ENCODE results near the gene CCT8L2. TPM values are rescaled to one million over a fixed set of nuclear protein-coding genes. Genes with fewer than 3 reads are reported as not detected.
A peak's percentile ranks its signal among the peaks of the same experiment; 100 is the strongest.
"Not testable (repeated sequence)": the region's sequence is repeated elsewhere in the genome, so short reads cannot be mapped to it uniquely, and the experiment has no call there.

CCT8L2 gene
- total RNA-seq, 5 donors from 2014 or later (not counting 1 experiment from before 2014, with no cell fraction given): not detected

GRCh38 chr22:16603448-16603768 is 10.8 kb upstream of the CCT8L2 start:
- H3K4me1 Mint-ChIP-seq: peaks cover 7 to 22% (median 17%) of the 10 kb centered on the region in 3 donors
- ChIA-PET CTCF (no interaction called here), POLR2A (no interaction called here)
- no peaks in the 10 kb centered on the region for H3K9me3 Mint-ChIP-seq
- Histone ChIP-seq H3K9me3 (no peaks in the 10 kb centered on the region), H3K27ac (ENCODE audit: low read length) (no peak overlapping the region), H3K4me3 (ENCODE audit: control insufficient read depth in 1 of 2, extremely low read depth in 1 of 2, low read length in 1 of 2) (no peak overlapping the region), H3K4me1 (ENCODE audit: control insufficient read depth in 1 of 2, extremely low read depth in 1 of 2, insufficient read depth in 2 of 2, low read length in 2 of 2) (peaks cover 0 to 6% of the 10 kb centered on the region in 2 experiments), H3K36me3 (ENCODE audit: control insufficient read depth in 2 of 2, extremely low read depth in 1 of 2, insufficient read depth in 1 of 2, low read length in 1 of 2) (no peaks in the 10 kb centered on the region), H3K27me3 (replicated peaks in 1 of 2; ENCODE audit: control insufficient read depth in 2 of 2, extremely low read depth in 1 of 2, insufficient read depth in 2 of 2, low read length in 1 of 2) (peaks cover 0 to 19% of the 10 kb centered on the region in 2 experiments)
- H3K36me3 Mint-ChIP-seq: no peaks in the 10 kb centered on the region
- WGBS (ENCODE audit: insufficient coverage): no CpG with 5 or more reads among the region's 6 CpGs
- peak overlapping the region; percentile 41 to 73 (median 70) for H3K4me3 Mint-ChIP-seq
- ATAC-seq (replicated peaks in 1 of 4): peak in 1 of 4 experiments; percentile 18
- peaks cover 28 to 52% of the 10 kb centered on the region in 2 donors for H3K27me3 Mint-ChIP-seq
- peak in 1 of 35 experiments; percentile 1 for DNase-seq
- peak overlapping the region in 1 of 2 donors; percentile 85 for H3K27ac Mint-ChIP-seq

DNA sequence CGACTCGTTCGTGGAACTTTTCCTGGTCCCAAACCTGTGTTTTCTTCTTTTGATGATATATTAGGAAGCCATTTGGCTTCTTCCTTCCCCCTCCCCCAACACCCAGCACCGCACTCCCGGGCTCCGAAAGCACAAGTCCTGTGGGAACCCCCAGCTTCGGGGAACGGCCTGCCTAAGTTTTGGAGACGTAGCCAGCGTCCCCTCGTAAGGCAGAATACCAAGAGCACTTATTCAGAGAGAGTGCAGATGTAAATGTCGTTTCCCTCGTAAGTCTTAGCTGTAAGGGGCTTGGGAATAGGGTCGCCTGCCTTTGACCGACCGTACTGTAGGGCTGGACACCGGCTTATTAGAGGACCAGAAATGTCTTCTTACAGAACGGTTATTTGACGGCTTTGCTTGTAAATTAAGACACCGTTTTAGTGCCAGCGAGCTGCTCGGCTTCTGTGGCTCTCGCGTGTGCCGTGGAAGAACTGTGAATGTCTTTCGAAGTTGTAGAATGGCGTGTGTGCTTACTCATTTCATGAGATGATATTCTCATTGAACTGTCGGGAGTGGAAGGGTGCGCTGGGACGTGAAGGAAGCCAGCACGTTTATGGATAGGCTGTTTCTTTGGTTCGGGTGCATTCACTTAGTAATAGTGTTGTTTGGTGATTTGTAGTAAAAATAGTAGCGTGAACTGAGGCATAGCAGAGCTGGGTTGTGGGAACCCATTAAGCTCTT is 10.3 kb upstream of the CCT8L2 start:
- H3K9me3 Mint-ChIP-seq; POLR2A ChIA-PET; CTCF ChIA-PET; H3K27ac ChIP-seq (ENCODE audit: low read length); H3K9me3 ChIP-seq; H3K36me3 Mint-ChIP-seq; H3K36me3 ChIP-seq (ENCODE audit: control insufficient read depth in 2 of 2, extremely low read depth in 1 of 2, insufficient read depth in 1 of 2, low read length in 1 of 2); H3K4me1 ChIP-seq (ENCODE audit: control insufficient read depth in 1 of 2, extremely low read depth in 1 of 2, insufficient read depth in 2 of 2, low read length in 2 of 2): not testable (repeated sequence)
- Mint-ChIP-seq H3K27me3 (peaks cover 28 to 50% of the 10 kb centered on the region in 2 donors), H3K4me1 (peaks cover 7 to 22% (median 17%) of the 10 kb centered on the region in 3 donors), H3K4me3 (peak overlapping the region; percentile 41 to 73 (median 70)), H3K27ac (peak overlapping the region; percentile 32 to 85)
- Histone ChIP-seq H3K27me3 (replicated peaks in 1 of 2; ENCODE audit: control insufficient read depth in 2 of 2, extremely low read depth in 1 of 2, insufficient read depth in 2 of 2, low read length in 1 of 2) (peaks cover 0 to 19% of the 10 kb centered on the region in 2 experiments), H3K4me3 (ENCODE audit: control insufficient read depth in 1 of 2, extremely low read depth in 1 of 2, low read length in 1 of 2) (peak overlapping the region in 1 of 2 donors; percentile 57)
- DNase-seq (peak in 5 of 35 experiments; percentile 1 to 28 (median 15)), ATAC-seq (replicated peaks in 1 of 4) (peak in 1 of 4 experiments; percentile 30)
- WGBS (ENCODE audit: insufficient coverage): 6% methylated on average over 27 of the region's 33 CpGs

DNA sequence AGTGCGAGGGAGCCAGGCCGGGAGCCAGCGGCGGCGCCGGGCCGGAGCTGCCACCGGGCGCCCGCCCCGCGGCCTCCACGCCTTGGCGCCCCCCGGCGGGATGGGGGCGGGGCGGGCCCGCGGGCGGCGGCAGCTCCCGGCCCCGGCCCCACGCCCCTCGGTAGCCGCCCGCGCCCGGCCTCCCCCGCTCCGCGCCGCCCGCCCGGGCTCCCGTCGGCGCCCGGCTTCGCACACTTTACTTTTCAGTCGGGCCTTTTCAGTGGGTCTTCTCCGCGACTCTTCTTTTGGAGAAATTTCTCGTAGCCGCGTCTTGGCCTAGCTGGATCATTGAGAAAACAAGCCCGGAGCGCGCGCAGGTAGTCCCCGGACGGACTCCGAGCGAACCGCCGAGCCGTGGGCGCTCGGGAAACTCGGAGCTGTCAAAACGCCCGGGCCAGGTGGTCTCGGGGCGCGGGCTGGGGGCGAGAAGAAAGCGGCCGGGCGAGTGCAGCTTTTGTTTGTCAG is 9.7 kb upstream of the CCT8L2 start:
- H3K9me3 Mint-ChIP-seq; H3K36me3 Mint-ChIP-seq; CTCF ChIA-PET; H3K27ac ChIP-seq (ENCODE audit: low read length); H3K4me1 ChIP-seq (ENCODE audit: control insufficient read depth in 1 of 2, extremely low read depth in 1 of 2, insufficient read depth in 2 of 2, low read length in 2 of 2); H3K9me3 ChIP-seq; H3K36me3 ChIP-seq (ENCODE audit: control insufficient read depth in 2 of 2, extremely low read depth in 1 of 2, insufficient read depth in 1 of 2, low read length in 1 of 2); POLR2A ChIA-PET: not testable (repeated sequence)
- peak in 2 of 4 experiments; percentile 15 to 31 for ATAC-seq (replicated peaks in 1 of 4)
- 4% methylated on average over 63 of the region's 70 CpGs for WGBS (ENCODE audit: insufficient coverage)
- peaks cover 0 to 16% of the 10 kb centered on the region in 2 experiments for H3K27me3 ChIP-seq (replicated peaks in 1 of 2; ENCODE audit: control insufficient read depth in 2 of 2, extremely low read depth in 1 of 2, insufficient read depth in 2 of 2, low read length in 1 of 2)
- H3K4me1 Mint-ChIP-seq: peaks cover 7 to 22% (median 17%) of the 10 kb centered on the region in 3 donors
- peak overlapping the region in 1 of 2 donors; percentile 85 for H3K27ac Mint-ChIP-seq
- DNase-seq: peak in 1 of 35 experiments; percentile 2
- H3K4me3 Mint-ChIP-seq: peak overlapping the region; percentile 41 to 73 (median 70)
- peaks cover 28 to 50% of the 10 kb centered on the region in 2 donors for H3K27me3 Mint-ChIP-seq
- H3K4me3 ChIP-seq (ENCODE audit: control insufficient read depth in 1 of 2, extremely low read depth in 1 of 2, low read length in 1 of 2): peak overlapping the region in 1 of 2 donors; percentile 57

GRCh38 chr22:16601437-16602223 is 9.0 kb upstream of the CCT8L2 start:
- CTCF ChIA-PET: no interaction called here

GRCh38 chr22:16600644-16601436 is 8.2 kb upstream of the CCT8L2 start:
- peak overlapping the region in 1 of 2 donors; percentile 49 for H3K27ac Mint-ChIP-seq
- peak overlapping the region; percentile 59 to 68 (median 66) for H3K4me3 Mint-ChIP-seq
- Histone ChIP-seq H3K4me3 (ENCODE audit: control insufficient read depth in 1 of 2, extremely low read depth in 1 of 2, low read length in 1 of 2) (peak overlapping the region in 1 of 2 donors; percentile 65), H3K27me3 (replicated peaks in 1 of 2; ENCODE audit: control insufficient read depth in 2 of 2, extremely low read depth in 1 of 2, insufficient read depth in 2 of 2, low read length in 1 of 2) (peaks cover 0 to 16% of the 10 kb centered on the region in 2 experiments)
- H3K27ac ChIP-seq (ENCODE audit: low read length); H3K9me3 ChIP-seq; H3K9me3 Mint-ChIP-seq; POLR2A ChIA-PET; H3K36me3 Mint-ChIP-seq; H3K4me1 ChIP-seq (ENCODE audit: control insufficient read depth in 1 of 2, extremely low read depth in 1 of 2, insufficient read depth in 2 of 2, low read length in 2 of 2); CTCF ChIA-PET; H3K36me3 ChIP-seq (ENCODE audit: control insufficient read depth in 2 of 2, extremely low read depth in 1 of 2, insufficient read depth in 1 of 2, low read length in 1 of 2): not testable (repeated sequence)
- peaks cover 28 to 51% of the 10 kb centered on the region in 2 donors for H3K27me3 Mint-ChIP-seq
- ATAC-seq (replicated peaks in 1 of 4) (peak in 3 of 4 experiments; percentile 31 to 61 (median 43)), DNase-seq (peak in 23 of 35 experiments; percentile 3 to 73 (median 23))
- WGBS (ENCODE audit: insufficient coverage): 3% methylated on average over 40 of the region's 71 CpGs
- peaks cover 7 to 22% (median 17%) of the 10 kb centered on the region in 3 donors for H3K4me1 Mint-ChIP-seq

More at GRCh38 chr22:16601437-16602223, 9.0 kb upstream of the CCT8L2 start:
- Mint-ChIP-seq H3K27me3 (peaks cover 28 to 50% of the 10 kb centered on the region in 2 donors), H3K4me1 (peaks cover 7 to 22% (median 17%) of the 10 kb centered on the region in 3 donors), H3K4me3 (peak overlapping the region in 2 of 3 donors; percentile 62 to 70), H3K36me3 (no peaks in the 10 kb centered on the region), H3K27ac (no peak overlapping the region), H3K9me3 (no peaks in the 10 kb centered on the region)
- 4% methylated on average over 58 of the region's 100 CpGs for WGBS (ENCODE audit: insufficient coverage)
- peak; percentile 45 to 67 (median 54) for ATAC-seq (replicated peaks in 1 of 4)
- DNase-seq: peak in 5 of 35 experiments; percentile 9 to 35 (median 16)
- peaks cover 0 to 16% of the 10 kb centered on the region in 2 experiments for H3K27me3 ChIP-seq (replicated peaks in 1 of 2; ENCODE audit: control insufficient read depth in 2 of 2, extremely low read depth in 1 of 2, insufficient read depth in 2 of 2, low read length in 1 of 2)
- H3K4me3 ChIP-seq (ENCODE audit: control insufficient read depth in 1 of 2, extremely low read depth in 1 of 2, low read length in 1 of 2): peak overlapping the region in 1 of 2 donors; percentile 44
- H3K36me3 ChIP-seq (ENCODE audit: control insufficient read depth in 2 of 2, extremely low read depth in 1 of 2, insufficient read depth in 1 of 2, low read length in 1 of 2): no peaks in the 10 kb centered on the region
- POLR2A ChIA-PET: no interaction called here
- H3K4me1 ChIP-seq (ENCODE audit: control insufficient read depth in 1 of 2, extremely low read depth in 1 of 2, insufficient read depth in 2 of 2, low read length in 2 of 2): peaks cover 0 to 6% of the 10 kb centered on the region in 2 experiments
- H3K9me3 ChIP-seq: no peaks in the 10 kb centered on the region
- no peak overlapping the region for H3K27ac ChIP-seq (ENCODE audit: low read length)

DNA sequence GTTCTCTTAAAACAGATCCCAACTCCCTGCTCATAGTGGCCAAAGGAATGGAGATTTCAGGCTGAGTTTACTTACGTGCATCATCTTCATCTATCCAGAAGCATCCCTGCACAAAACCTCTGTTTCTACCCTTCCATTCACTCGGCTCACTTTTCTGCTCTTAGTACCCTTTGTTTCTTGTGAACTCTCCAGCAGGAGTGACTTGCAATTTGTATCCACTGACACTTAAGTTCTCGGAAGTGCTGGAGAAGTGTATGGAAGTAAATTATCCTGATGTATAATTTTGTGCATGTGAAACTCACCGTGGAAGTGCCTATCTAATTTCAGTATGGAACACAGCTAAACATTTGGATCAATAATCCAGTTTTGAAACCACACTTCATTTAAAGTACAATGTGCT is 7.0 kb upstream of the CCT8L2 start:
- H3K36me3 ChIP-seq (ENCODE audit: control insufficient read depth in 2 of 2, extremely low read depth in 1 of 2, insufficient read depth in 1 of 2, low read length in 1 of 2); POLR2A ChIA-PET; H3K27ac Mint-ChIP-seq; H3K36me3 Mint-ChIP-seq; H3K4me1 ChIP-seq (ENCODE audit: control insufficient read depth in 1 of 2, extremely low read depth in 1 of 2, insufficient read depth in 2 of 2, low read length in 2 of 2); H3K9me3 Mint-ChIP-seq; H3K4me3 ChIP-seq (ENCODE audit: control insufficient read depth in 1 of 2, extremely low read depth in 1 of 2, low read length in 1 of 2); H3K27ac ChIP-seq (ENCODE audit: low read length); H3K9me3 ChIP-seq; DNase-seq; CTCF ChIA-PET; ATAC-seq (replicated peaks in 1 of 4): not testable (repeated sequence)
- Mint-ChIP-seq H3K4me1 (peaks cover 7 to 21% (median 17%) of the 10 kb centered on the region in 3 donors), H3K4me3 (peak overlapping the region in 1 of 3 donors; percentile 66), H3K27me3 (peaks cover 27 to 49% of the 10 kb centered on the region in 2 donors)
- peaks cover 0 to 16% of the 10 kb centered on the region in 2 experiments for H3K27me3 ChIP-seq (replicated peaks in 1 of 2; ENCODE audit: control insufficient read depth in 2 of 2, extremely low read depth in 1 of 2, insufficient read depth in 2 of 2, low read length in 1 of 2)
- WGBS (ENCODE audit: insufficient coverage): no CpG with 5 or more reads among the region's 4 CpGs

Data from T-cell (primary cell).